Sigmoid colon (tissue), 4 donors: Measurements from ENCODE around the gene GANAB.

ENCODE experiments used
- CTCF ChIP-seq, 4 experiments: fragments of 450-650 bp in 3 of 4; fragments of 200-600 bp in 1 of 4; IDR thresholded peaks; one replicate each; pipeline ENCODE4 v1.5.1; 2016 to 2019; ENCODE audit warnings: antibody characterized with exemption in 4 of 4, mild to moderate bottlenecking in 3 of 4, moderate library complexity in 2 of 4
- EP300 ChIP-seq, 4 donors: sonication (generic); formaldehyde crosslinking; IDR thresholded peaks; one replicate each; pipeline ENCODE4 v1.6.1; 2017; ENCODE audit warnings: antibody characterized with exemption in 4 of 4

GRCh38 chr11:62646825-62647608 lies 604 bp upstream of the GANAB start:
- TF ChIP-seq CTCF (IDR thresholded peaks at IDR 0.05) (no peak), EP300 (IDR thresholded peaks at IDR 0.05) (no peak)
